DMS53 treated with DMSO at 0.1 percent for 48 hours (cell line): ENCODE results near the gene PABPC1L2A.
"Not testable (repeated sequence)": the region's sequence is repeated elsewhere in the genome, so short reads cannot be mapped to it uniquely, and the experiment has no call there.

Source experiments
- DNase-seq: peaks from one replicate; lab custom pipeline; 2025; ENCODE audit not compliant: unreplicated experiment; lab: John Stamatoyannopoulos, UW

PABPC1L2A gene

DNA sequence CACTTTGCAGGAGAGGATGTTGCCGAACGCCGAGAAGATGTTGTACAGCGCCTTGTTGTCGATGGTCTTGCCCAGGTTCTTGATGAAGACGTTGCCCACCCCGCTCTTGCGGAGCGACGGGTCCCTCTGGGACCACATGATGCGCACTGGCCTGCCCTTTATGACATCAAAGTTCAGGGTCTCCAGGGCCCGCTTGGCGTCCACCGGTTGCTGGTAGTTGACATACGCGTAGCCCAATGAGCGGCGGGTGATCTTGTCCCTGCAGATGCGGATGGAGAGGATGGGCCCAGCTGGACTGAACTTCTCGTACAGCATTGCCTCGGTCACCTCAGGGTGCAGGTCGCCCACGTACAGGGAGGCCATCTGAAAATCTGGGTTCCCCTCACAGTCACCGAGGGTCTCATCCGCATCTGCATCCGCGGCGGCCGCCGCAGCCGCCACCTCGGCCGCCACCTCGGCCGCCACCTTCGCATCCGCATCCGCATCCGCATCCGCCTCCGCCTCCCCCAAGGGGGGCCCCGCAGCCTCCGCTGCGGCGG, at the start of gene PABPC1L2A:
PABPC1L2A (minus strand) TSS at position 489 of the 539 bp plus-strand sequence; CDS start at position 363, 126 bp downstream.
- not testable (repeated sequence) for DNase-seq

DNA sequence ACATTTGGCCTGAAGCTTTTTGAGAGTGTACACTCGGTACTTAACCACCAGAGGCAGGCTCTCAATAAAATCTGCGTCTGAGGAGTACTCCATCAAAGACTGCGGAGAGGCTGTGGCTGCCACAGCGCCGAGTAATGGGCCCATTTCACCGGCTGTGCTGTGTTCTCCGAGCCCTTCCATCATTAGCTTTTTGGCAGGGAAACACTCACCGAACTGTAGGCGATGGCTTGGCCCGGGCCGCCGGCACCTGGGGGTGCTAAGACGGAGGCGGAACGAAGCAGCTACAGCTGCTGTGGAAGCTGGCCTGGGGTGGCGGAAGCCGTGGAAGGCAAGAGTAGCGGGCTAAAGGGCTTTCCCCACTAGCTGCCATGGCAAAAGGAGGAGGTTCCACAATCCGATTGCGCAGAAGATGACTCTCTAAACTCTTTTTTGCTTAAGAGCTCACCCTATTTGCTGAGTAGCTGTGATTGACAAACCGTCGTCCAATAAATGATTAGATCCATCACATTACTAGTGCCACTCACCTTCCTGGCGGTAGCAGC, 48.5 kb upstream of the PABPC1L2A start:
- DNase-seq, result no peak

DNA sequence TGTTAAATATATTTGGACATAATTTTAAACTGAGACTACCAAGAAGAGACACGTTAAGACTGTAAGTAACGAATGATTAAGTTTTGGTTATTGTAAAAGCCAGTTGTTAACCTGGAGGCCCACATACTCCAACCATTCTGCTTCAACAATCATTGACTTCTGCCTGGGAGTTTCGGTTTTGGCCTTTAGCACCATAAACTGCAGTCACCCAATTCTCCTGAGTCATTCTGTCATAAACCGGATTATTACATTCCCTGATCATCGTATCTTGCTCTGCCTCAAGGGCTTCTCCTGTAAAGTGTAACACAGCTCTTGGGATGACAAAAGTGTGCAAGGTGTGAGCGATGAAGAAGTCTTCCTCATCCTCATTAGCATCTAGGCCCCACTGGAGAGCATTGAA, 46.9 kb upstream of the PABPC1L2A start:
- no peak for DNase-seq

DNA sequence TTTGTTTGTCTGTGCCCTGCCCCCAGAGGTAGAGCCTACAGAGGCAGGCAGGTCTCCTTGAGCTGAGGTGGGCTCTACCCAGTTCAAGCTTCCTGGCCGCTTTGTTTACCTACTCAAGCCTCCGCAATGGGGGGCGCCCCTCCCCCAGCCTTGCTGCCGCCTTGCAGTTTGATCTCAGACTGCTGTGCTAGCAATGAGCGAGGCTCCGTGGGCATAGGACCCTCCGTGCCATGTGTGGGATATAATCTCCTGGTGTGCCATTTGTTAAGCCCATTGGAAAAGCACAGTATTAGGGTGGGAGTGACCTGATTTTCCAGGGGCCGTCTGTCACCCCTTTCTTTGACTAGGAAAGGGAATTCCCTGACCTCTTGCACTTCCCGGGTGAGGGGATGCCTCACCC, 20.2 kb upstream of the PABPC1L2A start:
- not testable (repeated sequence) for DNase-seq

DNA sequence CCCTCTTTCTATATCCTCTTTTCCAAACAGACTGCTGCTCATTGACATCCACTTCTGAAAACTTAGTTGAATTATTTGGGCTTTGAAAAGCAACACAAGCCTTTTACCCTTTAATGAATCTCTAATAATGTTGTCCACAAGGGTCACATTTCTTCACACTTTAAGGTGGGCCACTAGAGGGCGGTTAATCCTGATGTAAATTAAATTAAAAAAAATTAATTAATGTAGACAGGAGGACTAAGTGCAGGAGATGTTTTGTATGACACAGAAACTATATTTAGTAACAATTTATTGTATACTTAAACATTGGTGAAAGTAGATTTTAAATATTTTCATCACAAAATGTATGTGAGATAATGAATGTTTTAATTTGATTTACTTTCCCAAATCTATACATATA, 7.5 kb upstream of the PABPC1L2A start:
- DNase-seq, result not testable (repeated sequence)

DNA sequence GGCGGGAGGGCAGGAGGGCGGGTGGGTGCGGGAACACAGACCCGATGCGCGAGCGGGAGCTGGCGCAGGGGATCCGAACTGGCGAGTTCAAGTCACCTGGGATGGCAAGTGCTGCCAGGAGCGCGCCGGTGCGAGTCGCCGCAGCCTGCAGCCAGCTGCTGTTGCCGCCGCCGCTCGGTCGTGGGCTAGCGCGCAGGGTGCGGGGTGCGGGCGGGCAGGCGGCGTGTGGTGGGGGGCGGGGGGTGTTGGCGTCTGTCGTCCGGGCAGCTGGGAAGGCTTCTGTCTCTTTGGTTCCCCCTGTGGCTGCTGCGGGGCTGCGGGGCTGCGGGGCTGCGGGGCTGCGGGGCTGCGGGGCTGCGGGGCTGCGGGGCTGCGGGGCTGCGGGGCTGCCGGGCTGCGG, 572 bp upstream of the PABPC1L2A start:
- DNase-seq, result not testable (repeated sequence)

DNA sequence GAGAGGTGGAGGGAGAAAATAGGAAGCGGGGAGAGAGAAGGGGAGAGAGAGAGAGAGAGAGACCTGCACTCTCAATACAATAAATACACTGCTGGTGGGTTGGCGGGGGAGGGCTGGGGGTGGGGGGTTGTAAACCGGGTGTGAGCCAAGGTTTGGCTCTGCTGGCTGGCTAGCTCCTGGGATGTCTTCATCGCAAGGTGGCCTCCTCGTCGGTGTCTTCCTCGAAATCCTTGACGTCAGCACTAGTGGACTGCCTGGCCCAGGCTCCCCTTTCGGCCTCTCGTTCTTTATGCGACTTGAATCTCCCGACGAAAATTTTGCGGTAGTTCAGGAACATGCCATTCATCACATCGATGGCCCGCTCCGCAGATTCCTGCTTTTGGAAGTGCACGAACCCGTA, 715 bp downstream of the PABPC1L2A start:
- not testable (repeated sequence) for DNase-seq

DNA sequence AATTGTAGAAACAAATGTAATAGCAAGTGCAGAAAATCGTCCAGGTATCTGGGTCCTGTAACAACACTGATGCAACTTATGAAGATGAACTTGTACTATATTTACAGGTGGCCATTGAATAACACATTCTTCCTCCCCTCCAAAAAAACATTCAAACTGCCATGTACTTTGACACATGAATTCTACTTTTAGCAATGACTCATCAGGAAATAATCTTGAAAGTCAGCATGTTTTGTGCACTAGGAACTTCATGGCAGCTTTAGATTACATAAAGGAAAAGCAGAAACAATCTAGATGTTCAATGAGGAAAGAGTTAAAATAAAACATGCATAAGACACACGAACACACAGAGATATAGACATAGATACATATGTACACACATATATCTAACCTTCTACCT, 2.5 kb downstream of the PABPC1L2A start:
- no peak for DNase-seq

DNA sequence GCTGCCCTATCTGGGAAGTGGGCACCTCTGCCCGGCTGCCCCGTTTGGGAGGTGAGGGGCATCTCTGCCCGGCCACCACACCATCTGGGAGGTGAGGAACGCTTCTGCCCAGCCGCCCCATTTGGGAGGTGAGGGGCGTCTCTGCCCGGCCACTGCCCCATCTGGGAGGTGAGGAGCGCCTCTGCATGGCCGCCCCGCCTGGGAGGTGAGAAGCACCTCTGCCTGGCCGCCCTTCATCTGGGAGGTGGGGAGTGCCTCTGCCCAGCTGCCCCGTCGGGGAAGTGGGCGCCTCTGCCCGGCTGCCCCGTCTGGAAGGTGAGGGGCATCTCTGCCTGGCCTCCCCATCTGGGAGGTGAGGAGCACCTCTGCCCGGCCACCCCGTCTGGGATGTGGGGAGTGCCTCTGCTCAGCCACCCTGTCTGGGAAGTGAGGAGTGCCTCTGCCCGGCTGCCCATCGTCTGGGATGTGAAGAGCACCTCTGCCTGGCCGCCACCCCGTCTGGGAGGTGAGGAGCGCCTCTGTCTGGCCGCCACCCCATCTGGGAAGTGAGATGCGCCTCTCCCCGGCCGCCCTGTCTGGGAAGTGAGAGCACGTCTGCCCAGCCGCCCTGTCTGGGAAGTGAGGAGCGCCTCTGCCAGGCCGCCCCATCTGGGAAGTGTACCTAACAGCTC, 9.8 kb downstream of the PABPC1L2A start:
- no peak for DNase-seq

DNA sequence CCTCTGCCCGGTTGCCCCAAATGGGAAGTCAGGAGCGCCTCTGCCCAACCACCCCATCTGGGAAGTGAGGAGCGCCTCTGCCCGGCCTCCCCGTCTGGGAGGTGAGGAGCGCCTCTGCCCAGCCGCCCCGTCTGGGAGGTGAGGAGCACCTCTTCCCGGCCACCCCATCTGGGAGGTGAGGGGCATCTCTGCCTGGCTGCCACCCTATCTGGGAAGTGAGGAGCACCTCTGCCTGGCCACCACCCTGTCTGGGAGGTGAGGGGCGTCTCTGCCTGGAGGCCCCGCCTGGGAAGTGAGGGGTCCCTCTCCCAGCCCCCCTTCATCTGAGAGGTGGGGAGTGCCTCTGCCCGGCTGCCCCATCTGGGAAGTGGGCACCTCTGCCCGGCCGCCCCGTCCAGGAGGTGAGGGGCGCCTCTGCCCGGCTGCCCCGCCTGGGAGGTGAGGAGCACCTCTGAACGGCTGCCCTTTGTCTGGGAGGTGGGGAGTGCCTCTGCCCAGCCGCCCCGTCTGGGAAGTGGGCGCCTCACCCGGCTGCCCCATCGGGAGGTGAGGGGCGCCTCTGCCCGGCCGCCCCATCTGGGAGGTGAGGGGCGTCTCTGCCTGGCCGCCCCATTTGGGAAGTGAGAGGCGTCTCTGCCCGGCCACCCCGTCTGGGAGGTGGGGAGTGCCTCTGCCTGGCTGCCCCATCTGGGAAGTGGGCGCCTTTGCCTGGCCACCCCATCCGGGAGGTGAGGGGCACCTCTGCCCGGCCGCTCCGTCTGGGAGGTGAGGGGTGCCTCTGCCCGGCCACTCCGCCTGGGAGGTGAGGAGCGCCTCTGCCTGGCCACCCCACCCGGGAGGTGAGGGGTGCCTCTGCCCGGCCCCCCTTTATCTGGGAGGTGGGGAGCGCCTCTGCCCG, 10.6 kb downstream of the PABPC1L2A start:
- DNase-seq, result no peak

DNA sequence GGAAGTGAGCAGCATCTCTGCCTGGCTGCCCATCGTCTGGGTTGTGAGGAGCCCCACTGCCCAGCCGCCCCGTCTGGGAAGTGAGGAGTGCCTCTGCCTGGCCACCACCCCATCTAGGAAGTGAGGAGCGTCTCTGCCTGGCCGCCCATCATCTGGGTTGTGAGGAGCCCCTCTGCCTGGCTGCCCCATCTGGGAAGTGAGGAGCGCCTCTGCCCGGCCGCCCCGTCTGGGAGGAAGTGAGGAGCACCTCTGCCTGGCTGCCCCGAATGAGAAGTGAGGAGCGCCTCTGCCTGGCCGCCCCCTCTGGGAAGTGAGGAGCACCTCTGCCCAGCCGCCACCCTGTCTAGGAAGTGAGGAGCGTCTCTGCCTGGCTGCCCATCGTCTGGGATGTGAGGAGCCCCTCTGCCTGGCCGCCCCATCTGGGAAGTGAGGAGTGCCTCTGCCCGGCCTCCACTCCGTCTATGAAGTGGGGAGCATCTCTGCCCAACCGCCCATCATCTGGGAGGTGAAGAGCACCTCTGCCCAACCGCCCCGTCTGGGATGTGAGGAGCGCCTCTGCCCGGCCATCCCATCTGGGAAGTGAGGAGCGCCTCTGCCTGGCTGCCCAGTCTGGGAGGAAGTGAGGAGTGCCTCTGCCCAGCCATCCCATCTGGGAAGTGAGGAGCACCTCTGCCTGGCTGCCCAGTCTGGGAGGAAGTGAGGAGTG, 11.4 kb downstream of the PABPC1L2A start:
- DNase-seq, result not testable (repeated sequence)

DNA sequence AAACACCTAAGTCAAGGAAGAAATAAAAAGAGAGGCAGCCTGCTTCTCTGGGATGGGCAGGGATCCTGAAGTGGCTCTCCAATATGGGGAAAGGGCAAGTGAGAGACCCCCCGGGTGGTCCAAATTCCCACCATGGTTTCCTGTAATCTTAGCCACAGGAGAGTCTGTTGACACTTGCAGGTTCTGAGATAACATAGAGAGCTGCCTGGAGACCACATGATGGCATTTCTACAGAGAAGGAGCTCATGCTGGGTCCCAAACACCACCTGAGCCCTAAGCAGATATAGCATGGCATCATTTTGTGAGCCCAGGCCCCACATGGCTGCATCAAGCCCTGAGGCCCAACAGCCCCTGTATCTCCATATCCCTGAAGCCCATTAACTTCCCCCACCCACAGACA, 50.4 kb downstream of the PABPC1L2A start:
- DNase-seq, result no peak
